HG03175 (cell line): ENCODE measurements around the gene XKRX.

ENCODE experiments used
- ATAC-seq: cut with Tn5 transposase; IDR thresholded peaks from one replicate; pipeline ENCODE4 v1.9.1; 2021; ENCODE audit warnings: mild to moderate bottlenecking, moderate library complexity; ENCODE audit not compliant: unreplicated experiment

XKRX gene

GRCh38 chrX:100928660-100929613 is at the start of gene XKRX:
Gene XKRX (minus strand): TSS chrX:100928917. CDS start chrX:100928304, 613 bp downstream.
- peak; percentile 72 for ATAC-seq

DNA sequence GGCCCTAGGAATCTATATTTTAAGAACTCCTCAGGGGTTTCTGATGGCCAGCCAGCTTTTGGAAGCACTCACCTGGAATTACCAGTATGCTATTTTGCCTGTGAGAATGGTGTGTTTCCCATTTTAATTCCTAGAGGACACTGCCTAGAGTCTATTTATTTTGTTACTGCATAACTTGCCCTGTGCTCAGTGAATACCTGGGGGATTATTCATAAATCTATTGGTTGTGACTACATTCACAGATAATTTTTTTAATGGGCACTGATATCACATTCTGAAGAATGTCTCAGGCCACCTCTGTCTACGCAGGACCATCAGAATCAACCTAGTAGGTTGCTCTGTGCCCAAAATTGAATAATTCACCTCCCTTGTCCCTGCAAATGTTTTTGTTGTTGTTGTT is 47.5 kb upstream of the XKRX start:
- no peak for ATAC-seq

GRCh38 chrX:100975212-100975611 is 46.5 kb upstream of the XKRX start:
- ATAC-seq = no peak

- ATAC-seq = no peak
Measured at GRCh38 chrX:100973411-100973810, 44.7 kb upstream of the XKRX start.

DNA sequence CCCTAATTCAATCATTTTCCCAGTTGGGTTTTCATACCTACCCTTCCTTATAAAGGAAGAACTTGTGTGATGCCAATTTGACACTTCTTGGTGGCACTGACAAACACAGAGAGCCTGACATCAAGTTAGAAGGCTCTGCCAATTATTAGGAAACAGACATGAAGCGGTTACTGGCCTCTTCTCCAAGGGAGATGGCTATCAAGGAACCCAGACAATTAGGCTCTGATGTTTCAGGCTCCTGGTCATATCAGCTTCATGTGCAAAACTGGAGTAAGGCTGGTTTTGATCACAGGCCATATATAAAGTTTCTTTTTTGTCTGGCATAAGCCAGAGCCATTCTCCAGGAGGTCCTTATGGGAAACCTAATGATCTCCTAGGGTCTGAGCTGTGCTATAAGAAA is 41.2 kb upstream of the XKRX start:
- ATAC-seq = no peak

GRCh38 chrX:100969408-100969807 is 40.7 kb upstream of the XKRX start, which contains the start of gene ARL13A:
Gene ARL13A (plus strand): TSS chrX:100969708. CDS start chrX:100973690, 3,982 bp downstream.
- no peak for ATAC-seq

- ATAC-seq = no peak
Measured at GRCh38 chrX:100964362-100964761, 35.6 kb upstream of the XKRX start.

DNA sequence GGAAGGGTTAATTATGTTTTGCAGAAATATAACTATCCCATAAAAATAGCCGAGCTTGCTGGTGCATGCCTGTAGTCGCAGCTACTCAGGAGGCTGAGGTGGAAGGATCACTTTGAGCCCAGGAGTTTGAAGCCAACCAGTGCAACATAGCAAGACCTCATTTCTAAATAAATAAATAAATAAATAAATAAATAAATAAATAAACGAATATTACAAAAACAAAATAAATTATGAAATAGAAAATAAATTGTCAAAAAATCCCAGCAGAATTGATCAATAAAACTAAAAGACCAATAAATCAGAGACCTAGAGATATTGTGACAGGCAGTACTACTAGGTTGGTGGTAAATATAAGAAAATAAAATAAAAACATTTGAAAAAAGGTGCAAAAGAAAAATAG is 34.1 kb upstream of the XKRX start:
- no peak for ATAC-seq

- ATAC-seq = no peak
Measured at GRCh38 chrX:100948557-100948956, 19.8 kb upstream of the XKRX start.

DNA sequence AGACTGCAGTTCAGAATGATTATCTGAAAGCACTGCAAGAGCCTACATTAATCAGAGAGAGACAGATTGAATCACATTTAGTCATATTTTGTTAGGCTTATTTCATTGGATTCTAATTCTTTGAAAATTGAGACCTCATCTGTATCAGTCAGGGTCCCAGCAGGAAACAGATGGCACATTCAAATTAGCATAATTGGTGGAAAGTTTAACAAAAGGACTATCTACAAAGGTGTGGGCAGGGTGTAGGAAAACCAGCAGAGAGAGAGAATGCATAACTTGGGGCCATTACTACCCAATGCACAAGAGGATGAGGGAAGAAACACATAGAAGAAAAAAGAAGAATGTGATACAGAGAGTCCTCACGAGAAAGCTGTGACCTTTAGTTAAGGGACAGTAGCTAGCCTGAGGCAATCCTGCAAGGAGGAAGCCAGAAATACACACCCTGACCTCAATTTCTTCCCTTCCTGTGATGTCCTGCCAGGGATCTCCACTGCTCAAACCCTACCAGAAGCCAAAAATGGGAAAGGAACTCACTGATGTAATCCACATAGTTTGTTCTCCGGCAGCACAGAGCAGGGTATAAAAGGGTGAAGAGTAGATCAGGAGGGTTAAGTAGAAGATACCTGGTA is 17.7 kb upstream of the XKRX start:
- no peak for ATAC-seq

DNA sequence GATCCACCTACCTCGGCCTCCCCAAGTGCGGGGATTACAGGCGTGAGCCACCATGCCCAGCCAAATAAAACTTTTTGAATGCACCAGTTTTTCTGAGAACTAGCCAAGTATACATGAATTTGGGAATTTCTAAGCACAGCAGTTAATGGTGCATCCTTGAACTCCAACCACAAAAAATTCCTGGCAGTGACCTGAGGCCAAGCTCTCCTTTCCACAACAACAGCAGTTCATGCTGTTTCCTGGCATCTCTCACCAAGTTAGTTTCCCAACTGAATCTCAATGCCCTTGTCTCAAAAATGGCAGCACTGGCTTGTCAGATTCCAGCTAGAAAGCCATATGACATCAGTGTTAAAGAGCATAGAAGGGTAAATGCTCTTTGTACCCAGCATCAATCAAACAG is 15.9 kb upstream of the XKRX start:
- ATAC-seq = no peak

GRCh38 chrX:100939333-100939732 is 10.6 kb upstream of the XKRX start:
- no peak for ATAC-seq

DNA sequence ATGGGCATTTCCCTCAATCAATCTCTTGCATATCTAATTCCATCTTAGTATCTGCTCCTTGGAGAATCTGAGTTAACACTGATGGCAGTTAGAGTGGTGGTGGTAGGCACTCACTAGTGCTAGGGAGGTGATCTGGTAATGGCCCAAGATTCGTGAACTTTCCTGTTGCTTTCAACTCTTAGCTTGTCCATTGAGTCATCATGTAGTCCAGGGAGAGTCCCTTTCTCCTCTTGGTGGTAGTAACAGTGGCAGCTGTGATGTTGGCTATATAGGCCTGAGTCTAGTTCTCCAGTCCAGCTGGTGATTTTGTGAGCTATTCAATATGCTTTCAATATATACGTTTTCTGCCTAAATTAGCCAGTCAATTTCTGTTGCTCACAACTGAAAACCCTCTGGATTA is 7.0 kb upstream of the XKRX start:
- no peak for ATAC-seq

DNA sequence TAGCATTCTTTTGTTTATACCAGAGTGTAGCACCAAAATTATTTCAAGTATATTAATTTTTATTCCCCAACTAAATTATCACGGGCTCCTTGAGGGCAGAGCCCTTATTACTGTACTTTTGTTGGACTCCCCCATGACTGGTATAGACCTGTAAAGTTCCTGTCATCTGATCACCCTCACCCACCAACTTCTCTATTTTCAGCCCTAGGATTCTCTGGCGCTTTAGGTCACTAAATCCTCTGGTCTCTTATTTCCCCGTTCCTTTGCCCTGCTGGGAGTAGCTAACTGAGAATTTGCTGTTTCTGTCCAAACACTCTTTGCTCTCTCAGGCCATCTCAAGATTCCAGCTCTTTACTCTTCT is 3.2 kb upstream of the XKRX start:
- ATAC-seq = peak; percentile 22

GRCh38 chrX:100931218-100931924 is 2.7 kb upstream of the XKRX start:
- peak; percentile 55 for ATAC-seq

DNA sequence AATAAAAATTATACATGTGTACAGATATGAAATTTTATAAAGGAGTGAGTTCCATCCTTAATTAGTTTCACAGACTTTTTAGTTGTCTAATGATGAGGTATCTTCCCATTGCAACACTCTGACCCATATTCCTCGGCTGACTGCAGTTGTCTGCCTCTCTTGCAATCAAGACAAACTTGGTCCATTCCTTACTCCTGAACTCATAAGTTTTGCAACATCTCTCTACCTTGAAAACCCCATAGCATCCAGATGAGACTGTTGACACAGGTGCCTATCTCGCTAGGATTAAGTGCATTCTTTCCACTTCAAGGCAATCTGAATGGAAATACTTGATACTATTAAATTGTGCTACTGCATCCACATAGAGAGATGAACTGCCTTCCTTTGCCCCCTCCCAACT is 2.3 kb downstream of the XKRX start:
- no peak for ATAC-seq

DNA sequence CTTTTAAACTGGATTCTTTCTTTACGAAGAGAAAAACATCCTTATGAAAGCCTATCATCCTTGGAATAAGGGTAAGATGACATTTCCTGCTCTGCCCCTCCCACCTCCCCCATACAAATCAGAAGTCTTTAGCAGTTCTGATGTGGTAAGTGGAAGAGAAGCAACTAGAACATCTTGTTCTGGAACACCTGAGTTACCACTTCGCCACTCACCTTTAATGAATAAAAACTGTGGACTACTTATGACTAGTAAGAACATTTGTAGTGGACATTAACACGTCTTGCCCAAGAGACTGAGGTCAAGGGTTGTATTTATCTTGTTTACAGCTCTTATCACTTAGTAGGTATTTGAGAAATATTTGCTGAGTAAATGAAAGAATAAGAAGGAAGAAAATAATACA is 4.3 kb downstream of the XKRX start:
- ATAC-seq = no peak

- ATAC-seq = no peak
Measured at GRCh38 chrX:100915562-100915961, 13.2 kb downstream of the XKRX start.

DNA sequence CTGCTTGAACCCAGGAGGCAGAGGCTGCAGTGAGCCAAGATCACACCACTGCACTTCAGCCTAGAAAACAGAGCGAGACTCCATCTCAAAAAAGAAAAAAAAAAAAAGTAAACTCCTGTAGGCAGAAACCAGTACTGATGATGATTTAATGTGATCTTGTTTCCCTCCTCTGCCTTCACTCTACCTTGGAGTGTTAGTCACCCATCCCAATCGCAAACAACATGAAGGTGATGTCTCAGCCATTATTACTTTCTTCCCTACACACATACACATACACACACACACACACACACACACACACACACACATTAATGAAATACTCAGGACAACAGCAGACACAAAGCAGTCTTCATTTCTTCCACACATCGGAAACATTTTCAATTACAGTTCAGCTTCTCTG is 15.6 kb downstream of the XKRX start:
- no peak for ATAC-seq

- no peak for ATAC-seq
Measured at GRCh38 chrX:100911731-100912130, 17.0 kb downstream of the XKRX start.

GRCh38 chrX:100905620-100906019 is 23.1 kb downstream of the XKRX start:
- peak; percentile 58 for ATAC-seq

GRCh38 chrX:100904433-100904832 is 24.3 kb downstream of the XKRX start:
- ATAC-seq = no peak
